CD4-positive, alpha-beta T cell treated with Interleukin-4 for 1 hour (primary cell): Measurements from ENCODE around the gene CTNNA3.

Source experiments
- DNase-seq, 2 donors: peaks; one replicate each; pipeline ENCODE4 v3.0.0-alpha.2; 2020 to 2022

CTNNA3 gene

DNA sequence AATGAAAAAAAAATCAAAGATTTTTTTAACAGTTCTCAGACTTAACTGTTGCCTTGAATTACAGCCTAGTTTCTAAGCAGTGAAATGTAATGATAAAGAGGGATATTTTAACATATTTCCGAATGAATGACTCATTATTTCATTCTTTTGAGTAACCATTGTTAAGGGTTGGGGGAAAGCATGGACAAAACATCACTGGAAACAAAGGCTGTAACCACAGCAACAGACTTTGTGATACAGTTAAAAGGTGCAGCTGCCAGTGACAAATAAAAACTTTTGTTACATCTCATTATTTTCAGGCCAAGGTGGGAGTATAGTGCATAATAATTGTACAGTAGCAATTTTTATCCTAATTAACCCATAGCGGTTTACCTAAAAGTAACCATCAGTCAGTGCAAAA, 597.5 kb downstream of the CTNNA3 start:
- DNase-seq: no peak

GRCh38 chr10:67095531-67095930, 600.5 kb downstream of the CTNNA3 start:
- no peak for DNase-seq

GRCh38 chr10:67088036-67088435, 608.0 kb downstream of the CTNNA3 start:
- no peak for DNase-seq

GRCh38 chr10:67087135-67087425, 608.9 kb downstream of the CTNNA3 start:
- no peak for DNase-seq

GRCh38 chr10:67086327-67087134, 609.5 kb downstream of the CTNNA3 start:
- DNase-seq: no peak

- DNase-seq: no peak
Measured at GRCh38 chr10:67079126-67079525, 616.9 kb downstream of the CTNNA3 start.

- DNase-seq: no peak
Measured at GRCh38 chr10:67077376-67077775, 618.6 kb downstream of the CTNNA3 start.

DNA sequence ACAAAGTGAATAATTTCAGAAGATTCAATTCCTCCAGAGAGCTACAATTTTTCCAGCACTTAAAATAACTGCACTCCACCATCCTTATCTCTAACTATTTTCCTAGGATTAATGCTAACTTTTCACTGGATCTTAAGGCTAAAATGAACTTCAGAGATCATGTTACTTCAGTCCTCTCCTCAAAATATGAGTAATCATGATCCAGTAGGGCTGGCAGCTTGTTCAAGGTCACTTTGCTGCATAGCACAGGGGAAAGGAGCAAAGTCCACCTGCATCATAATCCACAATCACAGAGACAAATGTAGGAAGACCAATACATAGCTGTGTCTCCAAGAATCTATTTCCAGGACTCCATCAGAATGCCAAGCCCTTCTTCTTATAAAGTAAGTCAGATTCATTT, 619.9 kb downstream of the CTNNA3 start:
- DNase-seq: no peak

DNA sequence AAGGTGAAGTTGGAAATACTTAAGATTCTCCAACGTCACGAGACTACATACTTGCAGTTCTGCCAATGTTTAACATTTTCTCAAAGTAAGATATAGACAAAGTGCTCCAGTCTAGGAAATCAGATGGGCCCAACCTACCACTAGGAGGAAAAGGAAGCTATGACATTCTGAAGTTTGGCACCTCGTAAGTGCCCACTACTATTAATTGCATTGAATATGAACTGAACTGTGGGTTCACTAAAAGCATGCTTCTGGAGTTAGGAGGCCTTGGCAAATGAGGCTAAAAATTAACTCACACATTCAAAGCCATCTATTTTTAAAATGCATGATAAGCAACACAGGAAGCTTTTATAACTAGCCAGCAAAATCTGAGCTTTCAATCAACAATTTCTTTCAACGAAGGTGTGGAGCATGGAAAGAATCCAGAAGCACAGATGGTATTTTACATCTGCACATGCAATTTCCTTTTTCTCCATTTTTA, 620.5 kb downstream of the CTNNA3 start:
- no peak for DNase-seq

DNA sequence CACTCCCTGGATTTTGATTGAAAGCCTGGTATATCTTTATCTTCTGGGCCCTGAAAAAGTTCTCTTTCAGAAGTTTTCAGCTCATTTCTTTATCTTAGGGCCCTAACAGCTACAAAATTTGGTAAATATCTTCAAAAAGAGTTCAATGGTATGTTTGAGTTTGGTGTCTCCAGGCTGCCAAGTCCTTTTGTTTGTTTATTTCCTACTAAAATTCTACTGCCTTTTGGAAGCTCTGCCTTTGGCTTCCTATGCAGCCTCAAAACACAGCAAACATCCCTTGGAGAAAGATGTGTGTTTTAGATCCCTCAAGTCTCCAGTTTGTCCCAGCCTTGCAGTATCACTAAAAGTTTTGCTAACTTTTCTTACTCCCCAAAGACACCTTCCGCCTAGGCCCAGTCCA, 623.3 kb downstream of the CTNNA3 start:
- DNase-seq: no peak

GRCh38 chr10:67050415-67050814, 645.6 kb downstream of the CTNNA3 start:
- DNase-seq: no peak

DNA sequence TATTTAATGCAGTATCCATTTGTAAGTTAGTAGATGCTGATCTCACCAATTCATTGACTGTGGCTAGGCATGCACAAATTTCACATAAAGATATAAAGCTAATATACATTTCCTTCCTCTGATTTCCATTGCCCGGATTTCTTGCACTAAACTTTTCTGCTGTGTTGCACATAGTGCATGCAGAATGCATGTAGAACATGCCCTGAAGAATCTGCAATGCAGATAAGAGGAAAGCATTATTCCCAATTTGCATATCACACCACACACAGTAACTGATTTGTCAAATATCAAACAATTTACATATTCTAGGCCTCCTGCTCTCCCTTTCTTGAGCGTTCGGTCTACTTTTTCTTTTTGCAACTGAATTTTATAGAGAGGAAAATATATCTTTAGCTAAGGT, 646.0 kb downstream of the CTNNA3 start:
- no peak for DNase-seq

DNA sequence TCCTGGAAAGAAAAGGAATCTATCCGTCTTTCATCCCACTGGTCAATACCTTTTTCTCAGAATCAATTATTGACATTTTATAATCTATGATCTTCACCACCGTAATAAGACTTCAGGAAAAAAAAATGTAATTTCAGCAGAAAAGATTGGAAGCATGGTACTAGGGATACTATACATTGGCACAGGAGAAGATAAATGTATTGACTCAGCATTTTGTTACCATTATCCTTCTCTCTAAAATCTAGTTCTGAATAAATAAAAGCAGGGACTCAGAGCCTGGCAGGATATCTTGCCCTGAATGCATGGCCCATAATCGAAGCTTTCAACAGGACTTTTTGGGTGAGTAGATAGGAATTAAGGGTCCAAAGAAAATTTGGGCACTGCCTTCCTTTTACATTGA, 649.5 kb downstream of the CTNNA3 start:
- no peak for DNase-seq

DNA sequence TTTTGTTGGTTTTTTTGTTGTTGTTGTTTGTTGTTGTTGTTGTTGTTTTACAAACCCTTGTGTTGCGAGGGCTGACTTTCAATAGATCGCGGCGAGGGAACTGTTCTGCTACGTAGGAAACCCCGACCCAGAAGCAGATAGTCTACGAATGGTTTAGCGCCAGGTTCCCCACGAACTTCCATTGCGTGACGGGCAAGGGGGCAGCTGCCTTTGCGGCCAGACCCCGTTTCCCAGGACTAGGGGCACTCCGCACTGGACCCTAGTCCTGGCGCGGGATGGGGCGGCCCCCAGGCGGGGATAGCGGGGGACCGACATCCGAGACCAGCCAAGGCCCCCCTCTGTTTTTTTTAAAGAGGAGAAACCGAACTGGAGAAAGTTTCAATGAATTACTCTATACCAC, 650.6 kb downstream of the CTNNA3 start:
- DNase-seq: no peak

- DNase-seq: no peak
Measured at GRCh38 chr10:67043041-67043440, 653.0 kb downstream of the CTNNA3 start.

- no peak for DNase-seq
Measured at GRCh38 chr10:67036808-67037207, 659.2 kb downstream of the CTNNA3 start.

DNA sequence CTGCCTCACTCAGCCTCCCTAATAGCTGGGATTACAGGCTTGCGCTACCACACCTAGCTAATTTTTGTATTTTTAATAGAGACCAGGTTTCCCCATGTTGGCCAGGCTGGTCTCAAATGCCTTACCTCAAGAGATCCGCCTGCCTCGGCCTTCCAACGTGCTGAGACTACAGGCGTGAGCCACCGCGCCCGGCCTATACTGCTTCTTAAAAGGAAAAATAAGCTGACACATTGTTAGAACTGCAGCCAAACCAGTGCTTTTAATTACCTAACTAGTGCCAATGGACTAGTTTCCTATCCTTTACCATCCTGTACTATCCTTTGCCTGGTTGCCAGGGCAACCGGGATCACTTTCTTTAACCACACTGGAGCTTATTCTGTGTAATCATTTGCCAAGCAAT, 662.1 kb downstream of the CTNNA3 start:
- DNase-seq: no peak

GRCh38 chr10:67022099-67022498, 673.9 kb downstream of the CTNNA3 start:
- no peak for DNase-seq

- no peak for DNase-seq
Measured at GRCh38 chr10:67017218-67017617, 678.8 kb downstream of the CTNNA3 start.

DNA sequence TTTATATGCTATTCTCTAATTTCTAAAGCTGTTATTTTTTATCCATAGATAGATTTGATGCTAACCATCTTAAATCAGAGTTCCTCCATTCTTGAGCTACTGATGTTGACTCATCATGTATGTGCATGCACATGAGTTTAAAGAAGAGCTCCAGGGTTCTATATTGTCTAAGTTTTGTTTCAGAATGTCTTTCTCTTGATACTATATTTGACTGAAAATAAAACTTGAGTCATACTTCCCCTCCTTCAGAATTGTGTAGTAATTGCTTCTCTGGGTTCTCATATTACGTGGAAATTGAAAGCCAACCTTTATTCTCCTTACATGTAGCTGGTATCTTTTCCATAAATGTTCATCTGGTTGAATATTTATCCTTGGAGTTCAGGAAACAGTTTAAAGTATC, 680.8 kb downstream of the CTNNA3 start:
- no peak for DNase-seq

GRCh38 chr10:67011981-67012380, 684.0 kb downstream of the CTNNA3 start:
- no peak for DNase-seq

- DNase-seq: no peak
Measured at GRCh38 chr10:67011480-67011879, 684.5 kb downstream of the CTNNA3 start.

DNA sequence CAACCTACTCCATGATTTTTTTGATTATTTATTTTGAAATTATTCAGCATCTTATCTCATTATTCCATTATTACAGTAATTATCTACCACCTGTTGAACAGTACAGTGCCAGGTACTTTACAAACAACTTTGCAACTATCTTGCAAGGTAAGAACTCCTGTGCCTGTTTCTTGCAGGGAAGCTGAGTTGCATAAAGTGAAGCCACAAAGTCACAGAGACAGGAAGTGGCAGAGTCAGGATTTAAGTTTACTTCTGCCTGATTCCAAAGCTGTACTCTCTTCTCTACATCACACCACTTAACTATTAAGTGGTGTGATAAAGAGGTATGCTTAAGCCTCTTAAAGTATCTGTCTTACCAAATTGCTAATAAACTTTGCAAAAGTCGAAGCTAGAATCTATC, 690.0 kb downstream of the CTNNA3 start:
- DNase-seq: no peak

GRCh38 chr10:67004690-67005089, 691.3 kb downstream of the CTNNA3 start:
- DNase-seq: no peak
